Stimulated activated CD4-positive, alpha-beta T cell treated with anti-CD3 and anti-CD28 coated beads, Interleukin-15, amount 100 ng/mL, for 1 hour (primary cell): ENCODE results near the gene CHCHD3.
"Not testable (repeated sequence)": the region's sequence is repeated elsewhere in the genome, so short reads cannot be mapped to it uniquely, and the experiment has no call there.

Experiments used
- DNase-seq, 2 donors: peaks; one replicate each; pipeline ENCODE4 v3.0.0-alpha.2; 2020; ENCODE audit warnings: low read depth in 1 of 2, low spot score in 1 of 2

The CHCHD3 gene

DNA sequence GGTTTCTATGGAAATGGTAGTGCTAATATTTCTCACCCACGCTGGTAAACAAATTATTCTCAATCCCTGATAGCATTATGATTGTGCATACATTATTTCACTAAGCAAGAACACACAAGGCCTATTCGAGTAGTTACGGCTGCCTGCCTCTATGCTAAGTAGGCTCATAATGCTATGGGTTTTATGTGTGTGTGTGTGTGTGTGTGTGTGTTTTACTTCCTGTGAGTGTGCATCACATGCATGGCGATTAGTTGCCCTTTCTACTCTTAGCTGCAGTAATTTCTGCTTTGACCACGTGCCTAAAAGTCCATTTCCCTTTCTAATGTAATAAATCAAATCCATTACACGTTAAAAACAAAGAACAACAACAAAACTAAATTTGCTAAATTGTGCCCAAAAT lies 117.0 kb downstream of the CHCHD3 start:
- no peak for DNase-seq

DNA sequence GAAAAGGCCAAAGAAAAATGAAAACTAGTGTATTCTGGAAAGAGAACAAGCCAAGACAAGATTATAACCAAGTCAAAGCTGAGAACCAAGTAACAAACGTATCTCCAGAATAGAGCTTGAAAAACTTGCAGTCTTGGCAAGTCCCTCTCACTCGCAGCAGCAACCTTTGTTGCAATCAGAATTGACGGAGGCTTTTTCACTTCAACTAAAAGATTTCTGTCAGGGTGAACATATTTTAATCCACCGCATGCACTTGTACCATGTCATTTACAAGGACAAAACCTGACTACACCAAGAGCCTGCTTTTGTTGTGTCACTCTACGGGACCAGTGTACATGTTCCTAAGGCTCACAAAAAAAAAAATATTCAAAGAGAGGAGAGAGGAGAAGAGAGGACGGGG lies 122.0 kb downstream of the CHCHD3 start:
- DNase-seq = no peak

DNA sequence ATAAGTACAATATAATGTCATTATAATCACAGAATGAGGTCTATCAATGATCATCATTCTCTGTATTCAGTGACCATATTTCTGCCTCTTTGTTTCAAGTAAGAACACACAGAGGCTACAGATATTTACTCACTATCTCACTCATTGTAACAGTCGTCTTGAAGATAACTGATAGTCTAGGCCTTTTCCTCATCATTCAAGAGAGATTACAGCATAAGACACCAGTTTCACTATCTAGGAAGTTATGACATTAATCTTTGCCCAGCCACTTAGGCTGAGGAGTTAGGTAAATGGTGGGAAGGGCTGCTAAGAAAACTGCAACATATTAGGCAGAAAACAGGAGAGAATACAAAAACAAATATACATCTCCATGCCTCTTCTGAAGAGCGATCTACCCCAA lies 125.3 kb downstream of the CHCHD3 start:
- DNase-seq = no peak

DNA sequence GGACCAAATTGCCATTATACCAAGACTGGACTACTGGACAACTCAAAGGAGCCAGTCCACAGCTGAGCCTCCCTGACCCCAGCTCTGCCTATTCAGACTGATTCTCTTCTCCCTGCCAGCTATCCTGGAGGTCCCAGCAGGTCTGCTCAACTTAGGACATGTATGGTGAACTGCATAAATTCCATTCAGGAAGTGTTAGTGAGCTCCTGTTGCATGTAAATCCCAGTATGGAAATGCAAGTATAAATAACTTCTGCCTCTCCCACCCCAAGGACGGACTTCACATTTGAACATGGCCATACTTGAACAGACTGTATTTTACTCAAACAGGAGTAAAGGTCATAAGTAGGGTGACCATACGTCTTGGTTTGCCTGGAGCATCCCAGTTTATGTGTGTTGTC lies 128.4 kb downstream of the CHCHD3 start:
- DNase-seq = no peak

DNA sequence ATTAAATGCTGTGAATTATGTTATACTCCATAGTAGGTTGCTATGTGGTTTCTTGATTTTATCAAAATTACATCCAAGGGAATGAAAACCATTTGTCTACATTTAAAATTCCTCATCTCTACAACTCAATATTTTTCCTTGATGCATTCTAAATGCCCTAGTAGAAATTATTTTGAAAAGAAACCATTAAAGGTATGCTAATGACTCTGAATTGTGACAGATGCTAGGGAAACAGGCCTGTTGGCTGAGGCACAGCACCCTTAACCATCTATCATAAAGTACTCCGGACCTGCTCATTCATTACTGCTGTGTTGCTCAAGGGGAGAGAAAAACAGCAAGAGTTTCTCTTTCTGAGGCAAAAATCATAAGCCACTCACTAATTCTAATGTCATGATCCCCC lies 131.2 kb downstream of the CHCHD3 start:
- DNase-seq = no peak

DNA sequence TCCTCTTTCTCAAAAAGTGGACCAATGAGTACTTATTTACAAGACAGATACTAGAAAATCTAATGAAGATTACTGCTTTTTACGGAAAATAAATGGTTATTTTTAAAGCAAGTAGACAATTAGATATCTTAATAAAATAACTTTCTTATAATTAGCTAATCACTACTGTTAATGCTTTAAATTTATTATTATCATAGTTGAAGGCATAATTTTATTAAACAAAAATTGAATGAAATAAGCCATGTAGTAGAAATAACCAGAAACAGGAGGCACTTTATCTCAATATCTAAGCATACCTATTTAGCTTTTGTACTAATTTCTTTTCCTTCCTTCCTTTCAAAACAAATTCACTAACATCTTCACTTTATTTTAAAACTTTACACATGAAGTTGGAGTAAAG lies 134.9 kb downstream of the CHCHD3 start:
- DNase-seq = no peak

DNA sequence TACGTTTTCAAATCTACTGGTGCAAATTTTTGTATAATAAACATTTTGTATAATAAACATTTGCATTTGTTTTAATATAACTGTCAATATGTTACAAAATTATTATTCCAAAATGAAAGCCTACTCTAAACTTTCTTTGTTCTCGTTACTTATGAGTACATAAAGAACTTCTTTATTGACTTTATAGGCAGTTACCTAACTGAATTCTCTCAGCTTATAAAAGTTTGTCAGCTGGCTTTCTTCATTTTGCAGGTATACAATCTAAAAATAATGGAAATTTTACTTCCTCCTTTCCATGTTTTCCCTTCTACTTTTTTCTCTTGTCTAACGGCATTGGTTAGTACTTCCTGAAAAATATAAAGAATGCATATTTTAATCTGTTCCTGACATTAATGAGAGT lies 137.1 kb downstream of the CHCHD3 start:
- no peak for DNase-seq

DNA sequence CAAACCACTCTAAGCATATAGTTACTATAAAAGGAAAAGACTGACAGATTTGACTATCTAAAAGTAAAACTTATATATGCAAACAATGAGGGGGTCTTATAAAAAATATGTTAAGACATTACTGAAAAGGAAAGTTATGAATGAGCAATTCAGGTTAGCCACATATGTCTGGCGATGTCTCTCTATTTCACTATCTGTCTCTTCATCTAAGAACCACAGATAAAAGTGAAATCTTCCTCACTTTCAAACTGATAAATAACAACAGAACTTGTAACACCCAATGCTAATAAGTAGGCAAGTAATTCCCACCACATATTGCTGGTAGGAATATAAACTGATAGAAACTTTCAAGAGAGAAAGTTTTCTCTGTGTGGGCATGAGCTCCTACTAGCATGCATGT lies 138.2 kb downstream of the CHCHD3 start:
- no peak for DNase-seq

DNA sequence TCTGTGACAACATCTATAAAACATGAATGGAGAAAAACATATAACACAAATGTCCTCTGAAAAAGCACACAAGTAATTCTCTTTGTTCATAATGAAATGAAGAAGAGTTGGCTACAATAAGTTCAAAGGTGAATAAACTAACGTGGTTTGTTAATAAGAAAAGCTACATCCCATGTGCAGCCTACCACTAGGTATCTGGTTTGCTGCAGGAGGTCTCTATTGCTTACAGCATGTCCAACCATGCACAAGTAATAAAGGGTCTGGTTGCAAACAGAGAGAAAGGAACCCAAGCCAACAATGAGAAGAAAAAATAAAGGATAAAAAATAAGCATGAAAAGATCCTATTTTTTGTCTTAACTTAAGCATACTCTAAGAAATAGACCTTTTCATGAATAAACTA lies 139.2 kb downstream of the CHCHD3 start:
- no peak for DNase-seq

DNA sequence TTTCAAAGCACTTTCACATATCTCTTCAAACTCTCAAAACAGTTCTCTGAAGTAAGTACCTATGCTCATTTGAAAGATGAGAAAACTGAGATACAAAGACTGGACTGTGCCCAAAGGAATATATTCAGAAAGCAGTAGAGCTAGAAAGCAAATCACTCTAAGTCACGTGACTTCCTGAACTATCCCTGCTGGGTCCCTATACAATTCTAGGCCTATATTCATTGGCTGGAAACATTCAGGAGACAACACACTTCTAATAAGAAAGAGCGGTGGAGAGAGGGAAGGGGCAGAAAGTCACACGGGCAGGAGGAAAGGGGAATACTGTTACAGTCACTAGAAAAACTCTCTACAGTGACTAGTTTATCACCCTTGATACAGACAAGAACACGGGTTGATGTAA lies 140.0 kb downstream of the CHCHD3 start:
- DNase-seq = no peak

DNA sequence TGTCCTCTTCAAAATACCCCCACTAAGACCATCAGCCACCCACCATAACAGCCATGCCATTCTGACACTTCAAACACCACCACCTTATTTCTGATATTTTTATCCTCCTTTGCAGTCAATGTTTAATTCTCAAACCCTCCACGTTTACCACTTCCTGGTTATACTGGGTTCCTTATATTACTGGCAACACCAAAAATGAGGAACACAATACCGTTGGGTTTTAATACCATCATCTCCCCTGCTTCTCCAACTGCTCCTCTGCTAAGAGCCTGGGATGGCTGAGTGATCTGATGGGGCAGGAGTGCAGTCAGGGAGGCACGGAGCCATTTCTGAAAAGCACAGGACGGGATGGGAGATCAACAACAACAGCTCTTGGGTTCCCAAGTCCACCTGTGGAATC lies 140.5 kb downstream of the CHCHD3 start:
- DNase-seq = no peak

DNA sequence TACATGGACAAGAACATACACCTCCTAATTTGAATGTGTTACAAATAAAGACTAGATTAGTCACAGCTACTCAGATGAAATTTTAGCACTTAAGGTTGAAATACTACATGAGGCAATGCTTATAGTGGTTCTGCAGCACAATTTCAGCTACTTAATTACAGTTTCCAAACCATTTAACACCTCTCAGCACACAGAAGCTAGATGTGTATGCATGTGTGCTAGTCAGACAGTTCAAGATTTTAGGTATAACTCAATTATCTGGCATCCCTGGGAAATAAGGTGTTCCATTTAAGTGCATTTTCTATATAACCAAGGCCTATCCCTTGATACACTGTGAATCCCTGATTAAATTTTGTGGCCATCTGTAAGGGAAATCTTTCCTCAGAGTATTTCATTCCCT lies 141.8 kb downstream of the CHCHD3 start:
- no peak for DNase-seq

DNA sequence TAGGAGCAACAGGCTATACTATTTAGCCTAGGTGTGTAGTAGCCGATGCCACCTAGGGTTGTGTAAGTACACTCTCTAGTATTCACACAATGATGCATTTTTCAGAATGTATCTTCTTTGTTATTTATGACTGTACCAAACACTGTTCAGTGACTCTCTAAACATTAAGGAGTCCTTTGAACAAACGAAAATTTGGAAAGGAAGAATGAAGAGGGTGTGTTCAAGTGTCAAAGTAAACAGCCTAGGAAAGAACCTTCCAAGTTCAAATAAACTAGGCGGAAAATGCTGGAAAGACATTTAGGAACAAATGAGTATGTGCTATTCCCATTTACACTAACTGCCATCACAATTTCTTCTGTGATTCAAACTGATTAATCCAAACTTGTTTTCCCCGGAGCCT lies 142.4 kb downstream of the CHCHD3 start:
- DNase-seq = no peak

DNA sequence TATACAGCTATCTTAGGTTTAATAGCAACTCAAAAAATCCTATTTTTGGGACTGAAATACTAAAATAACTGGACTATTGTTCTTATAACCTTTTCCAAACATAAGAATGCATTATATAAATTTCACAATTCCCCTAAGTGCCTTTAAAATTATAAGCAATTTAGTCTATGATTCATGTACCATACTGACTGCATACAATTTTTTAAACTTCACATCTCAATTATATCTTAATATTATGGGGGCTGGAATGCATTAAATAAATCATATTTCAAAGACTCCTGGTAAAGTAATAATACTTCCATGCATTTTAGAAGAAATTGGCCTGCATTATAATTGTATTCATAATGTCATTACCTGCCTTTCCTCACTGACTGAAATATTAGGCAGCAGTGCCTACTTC lies 144.6 kb downstream of the CHCHD3 start:
- DNase-seq = no peak

DNA sequence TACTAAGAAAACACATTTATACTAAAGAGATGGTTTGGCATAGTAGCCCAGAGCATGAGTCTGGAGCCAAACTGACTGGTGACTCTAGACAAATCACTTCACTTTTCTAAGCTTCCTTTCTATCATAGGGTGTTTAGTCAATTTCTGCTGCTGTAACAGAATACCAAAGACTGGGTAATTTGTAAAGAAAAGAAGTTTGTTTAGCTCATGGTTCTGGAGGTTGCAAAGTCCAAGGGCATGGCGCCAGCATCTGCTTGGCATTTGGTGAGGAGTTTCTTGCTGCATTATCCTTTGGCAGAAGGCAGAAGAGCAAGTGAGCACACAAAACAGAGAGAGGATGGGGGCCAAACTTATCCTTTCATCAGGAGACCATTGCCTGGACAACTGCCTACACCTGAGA lies 146.3 kb downstream of the CHCHD3 start:
- DNase-seq = no peak

DNA sequence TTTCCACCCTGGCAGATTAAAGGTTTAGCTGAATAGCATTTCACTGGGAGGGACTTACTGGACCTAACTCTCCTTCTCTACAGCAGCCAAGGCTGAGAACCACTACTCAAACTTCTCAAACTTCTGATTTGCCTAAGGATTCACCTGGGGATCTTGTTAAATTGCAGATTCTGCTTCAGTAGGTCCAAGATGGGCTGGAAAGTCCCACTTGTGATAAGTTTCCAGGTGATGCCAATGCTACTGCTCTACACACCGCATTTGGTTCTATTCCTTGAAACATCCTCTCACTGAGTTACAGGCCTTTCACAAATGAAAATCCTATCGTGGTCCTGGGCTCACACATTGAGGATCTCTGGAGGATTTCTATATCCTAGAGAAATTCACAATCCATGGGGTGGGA lies 147.9 kb downstream of the CHCHD3 start:
- DNase-seq = no peak

DNA sequence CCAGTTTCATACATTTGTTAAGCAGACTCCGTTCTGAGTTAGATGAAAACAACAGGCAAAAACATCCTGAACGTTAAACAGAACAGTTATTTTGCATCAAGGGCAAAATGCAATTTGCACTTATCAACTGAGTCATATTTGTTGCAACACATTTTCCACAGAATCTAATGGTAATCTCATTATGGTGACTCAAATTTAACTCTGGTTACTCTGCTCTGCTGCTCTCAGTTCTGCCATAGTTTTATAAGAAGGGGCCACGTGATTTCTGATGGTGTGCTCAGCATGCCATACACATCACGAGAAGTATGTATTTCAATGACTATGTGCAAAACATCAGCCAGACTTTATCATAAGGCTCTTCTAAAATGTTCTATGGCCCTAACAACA lies 148.8 kb downstream of the CHCHD3 start:
- no peak for DNase-seq

DNA sequence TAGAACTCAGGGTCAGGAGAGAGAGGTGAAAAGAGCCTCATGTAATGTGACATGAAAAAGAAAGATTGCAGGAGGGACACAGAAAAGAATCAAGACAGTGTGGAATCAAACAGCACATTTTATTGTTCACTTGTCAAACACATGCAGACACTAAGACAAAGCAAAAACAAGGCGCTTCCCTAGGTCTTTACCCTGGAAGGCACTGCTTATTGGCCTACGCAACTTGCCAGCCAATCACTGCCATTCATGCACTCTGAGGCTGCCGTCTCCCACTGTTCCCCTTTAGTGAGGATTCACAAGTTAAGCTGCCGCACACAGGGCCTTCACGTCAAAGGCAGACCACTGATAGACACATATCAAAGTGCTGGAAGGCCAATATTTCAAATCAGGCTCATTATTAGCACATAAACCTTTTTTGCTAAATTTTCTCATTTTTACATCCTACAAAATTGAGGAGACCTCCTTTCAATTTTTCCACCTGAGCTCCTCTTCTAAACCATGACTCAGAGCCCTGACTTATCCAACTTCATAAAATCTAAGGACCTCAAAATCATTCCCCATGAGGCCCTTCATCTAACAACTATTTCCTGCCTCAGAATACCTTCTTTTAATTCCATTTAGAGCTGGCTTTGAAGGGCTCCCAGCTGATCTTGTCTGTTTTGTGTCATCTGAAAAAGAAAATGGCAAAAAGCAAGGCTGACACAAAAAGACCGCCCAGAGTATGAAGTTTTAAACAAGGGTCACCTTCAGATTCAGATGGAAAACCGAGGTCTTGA lies 149.4 kb downstream of the CHCHD3 start:
- DNase-seq = no peak

DNA sequence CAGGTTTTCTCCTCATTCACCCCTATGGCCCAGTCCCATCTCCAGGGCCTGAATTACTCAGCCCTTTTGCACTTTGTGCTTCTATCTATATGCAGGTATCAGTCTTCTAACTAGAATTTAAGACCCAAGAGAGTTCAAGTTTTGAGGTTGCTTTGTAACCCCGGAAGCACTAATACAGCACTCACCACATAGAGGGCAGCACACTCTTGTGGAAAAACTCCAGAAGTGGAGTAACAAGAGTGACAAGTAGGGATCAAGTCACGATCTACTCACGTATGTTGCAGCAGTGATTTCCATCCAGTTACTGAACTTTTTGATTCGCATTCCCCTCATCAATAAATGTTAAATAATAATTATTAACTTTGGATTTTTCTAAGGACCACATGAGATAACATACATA lies 151.0 kb downstream of the CHCHD3 start:
- no peak for DNase-seq

DNA sequence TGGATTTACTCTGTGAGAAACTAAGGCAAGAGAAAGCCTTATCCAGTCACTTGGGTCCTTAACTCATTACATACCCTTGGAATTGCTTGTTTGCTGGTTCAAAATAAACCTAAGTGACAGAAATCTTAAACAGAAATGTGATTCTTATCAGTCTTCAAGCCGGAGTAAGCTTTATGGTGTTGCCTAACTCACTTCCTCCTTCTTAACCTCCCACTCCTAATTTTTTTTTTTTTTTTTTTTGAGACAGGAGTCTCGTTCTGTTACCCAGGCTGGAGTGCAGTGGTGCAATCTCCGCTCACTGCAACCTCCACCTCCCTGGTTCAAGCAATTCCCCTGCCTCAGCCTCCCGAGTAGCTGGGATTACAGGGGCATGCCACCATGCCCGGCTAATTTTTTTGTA lies 151.9 kb downstream of the CHCHD3 start:
- not testable (repeated sequence) for DNase-seq

DNA sequence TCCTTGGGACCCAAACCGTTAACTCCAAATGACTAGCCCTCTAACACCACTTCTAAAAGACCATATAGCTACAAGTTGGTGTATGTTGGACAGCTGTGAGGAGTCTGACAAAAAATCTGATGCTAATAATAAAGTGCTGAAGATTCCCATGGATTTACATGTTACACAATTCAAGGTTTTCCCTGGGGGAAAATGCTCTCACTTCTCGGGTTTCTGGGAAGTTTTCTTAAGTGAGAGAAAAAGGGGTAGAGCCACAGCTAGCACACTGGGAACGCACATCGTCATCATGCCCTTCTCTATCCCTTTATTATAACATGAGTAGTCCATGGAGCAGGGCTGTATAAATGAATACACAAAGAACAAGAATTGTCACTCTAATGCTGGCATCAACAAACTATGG lies 162.1 kb downstream of the CHCHD3 start:
- no peak for DNase-seq

DNA sequence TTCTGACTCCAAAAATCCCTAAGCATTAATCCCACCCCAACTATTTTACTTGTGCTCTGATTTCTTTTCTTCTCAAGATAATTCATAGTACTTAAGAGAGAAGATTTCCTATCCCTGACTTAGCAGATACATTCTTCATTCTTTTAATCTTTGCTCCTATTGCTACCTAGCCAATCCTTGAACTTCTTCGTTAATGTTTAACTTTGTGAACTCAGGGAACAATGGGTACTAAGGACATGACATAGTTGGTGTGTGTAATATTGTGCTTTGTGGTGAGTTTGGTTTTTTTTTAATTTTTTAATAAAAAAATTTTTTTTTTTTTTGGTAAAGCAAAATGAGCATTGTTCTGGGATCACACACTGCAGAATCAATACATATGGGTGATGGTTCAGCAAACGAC lies 166.2 kb downstream of the CHCHD3 start:
- DNase-seq = no peak

DNA sequence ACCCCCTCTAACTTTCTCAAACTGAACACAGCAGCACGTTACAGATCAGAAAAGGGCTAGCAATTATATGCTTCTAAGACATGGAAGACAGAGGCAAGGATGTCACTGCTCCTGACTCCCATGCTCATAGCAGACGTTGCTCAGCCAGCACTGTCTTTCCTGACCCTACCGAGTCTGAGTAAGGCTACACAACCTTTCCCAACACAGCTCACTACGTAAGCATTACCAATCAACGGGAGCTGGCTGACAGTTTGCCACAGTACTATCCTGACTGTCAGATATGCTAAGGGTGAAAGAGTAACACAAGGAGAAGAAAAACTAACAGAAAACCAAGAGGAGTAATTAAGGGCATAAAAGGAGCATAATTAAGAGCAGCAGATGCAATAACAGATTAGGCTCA lies 171.2 kb downstream of the CHCHD3 start:
- no peak for DNase-seq
